Neural progenitor cell (in vitro differentiated cells): ENCODE data around the gene CYP2C18. TPM values are rescaled to one million over a fixed set of nuclear protein-coding genes. Genes with fewer than 3 reads are reported as not detected.

Experiments used
- DNase-seq: peaks from one replicate; pipeline ENCODE4 v3.0.0-alpha.2; 2016; ENCODE audit warnings: low spot score
- H2AFZ ChIP-seq: fragments of 200-600 bp; sonication (generic); replicated peaks from 2 replicates; pipeline ENCODE4 v1.6.1; 2016; ENCODE audit warnings: antibody characterized with exemption
- H3F3A ChIP-seq: fragments of 200-600 bp; sonication (generic); 2 replicates; pipeline ENCODE4 v1.6.1; 2016; ENCODE audit warnings: antibody characterized with exemption, low read depth
- H3K27ac ChIP-seq: fragments of 200-600 bp; sonication (generic); 2 replicates; pipeline ENCODE4 v1.5.1; 2016; ENCODE audit warnings: mild to moderate bottlenecking
- H3K27me3 ChIP-seq: fragments of 200-600 bp; sonication (generic); 2 replicates; pipeline ENCODE4 v1.6.1; 2016; ENCODE audit warnings: mild to moderate bottlenecking, moderate library complexity
- H3K36me3 ChIP-seq: fragments of 200-600 bp; sonication (generic); 2 replicates; pipeline ENCODE4 v1.5.1; 2016
- H3K4me1 ChIP-seq: fragments of 200-600 bp; sonication (generic); 2 replicates; pipeline ENCODE4 v1.6.1; 2016; ENCODE audit warnings: mixed run types
- H3K4me2 ChIP-seq: fragments of 200-600 bp; sonication (generic); 2 replicates; pipeline ENCODE4 v1.6.1; 2016
- H3K4me3 ChIP-seq: fragments of 200-600 bp; sonication (generic); 2 replicates; pipeline ENCODE4 v1.5.1; 2016
- H3K79me2 ChIP-seq: fragments of 200-600 bp; sonication (generic); 2 replicates; pipeline ENCODE4 v1.6.1; 2016; ENCODE audit warnings: low read depth
- H3K9ac ChIP-seq: fragments of 200-600 bp; sonication (generic); 2 replicates; pipeline ENCODE4 v1.6.1; 2016
- H3K9me3 ChIP-seq: fragments of 200-600 bp; sonication (generic); 2 replicates; pipeline ENCODE4 v1.5.1; 2016; ENCODE audit warnings: low read depth
- H4K20me1 ChIP-seq: fragments of 200-600 bp; sonication (generic); 2 replicates; pipeline ENCODE4 v1.6.1; 2016; ENCODE audit warnings: low read depth
- H3K27ac Mint-ChIP-seq: 3 replicates; pipeline ENCODE4 v1.8.0; 2021; ENCODE audit warnings: mixed read lengths
- H3K27me3 Mint-ChIP-seq: 2 replicates; pipeline ENCODE4 v1.8.0; 2022; ENCODE audit warnings: low read depth, mild to moderate bottlenecking, inconsistent platforms, moderate library complexity, mixed read lengths; ENCODE audit not compliant: insufficient read depth
- H3K36me3 Mint-ChIP-seq: 3 replicates; pipeline ENCODE4 v1.8.0; 2021; ENCODE audit warnings: mixed read lengths
- H3K4me1 Mint-ChIP-seq: 3 replicates; pipeline ENCODE4 v1.8.0; 2021; ENCODE audit warnings: mixed read lengths
- H3K4me3 Mint-ChIP-seq: 3 replicates; pipeline ENCODE4 v1.8.0; 2021; ENCODE audit warnings: mild to moderate bottlenecking, moderate library complexity, mixed read lengths
- H3K9me3 Mint-ChIP-seq: 3 replicates; pipeline ENCODE4 v1.8.0; 2020; ENCODE audit warnings: mixed read lengths
- EZH2 ChIP-seq: fragments of 200-600 bp; sonication (generic); IDR thresholded peaks from 2 replicates; pipeline ENCODE4 v1.6.1; 2017; ENCODE audit warnings: antibody characterized with exemption, mild to moderate bottlenecking, moderate library complexity
- EZH2phosphoT487 ChIP-seq: fragments of 200-600 bp; sonication (generic); IDR thresholded peaks from 2 replicates; pipeline ENCODE4 v1.6.1; 2017; ENCODE audit warnings: antibody characterized with exemption
- total RNA-seq: library from RNA; depleted of rRNA; stranded (reverse); fragments of >200 nt; gene quantifications from 2 replicates; pipeline ENCODE4 v1.2.3, GENCODE V29; 2015; ENCODE audit warnings: low replicate concordance
- TF ChIP-seq, protein P1 (sequence below): fragments of 200-600 bp; sonication (generic); IDR thresholded peaks from 2 replicates; pipeline ENCODE4 v1.5.1; 2017; ENCODE audit warnings: antibody characterized with exemption, mild to moderate bottlenecking

Gene CYP2C18
- total RNA-seq, 1 donor from 2014 or later, result not detected

DNA sequence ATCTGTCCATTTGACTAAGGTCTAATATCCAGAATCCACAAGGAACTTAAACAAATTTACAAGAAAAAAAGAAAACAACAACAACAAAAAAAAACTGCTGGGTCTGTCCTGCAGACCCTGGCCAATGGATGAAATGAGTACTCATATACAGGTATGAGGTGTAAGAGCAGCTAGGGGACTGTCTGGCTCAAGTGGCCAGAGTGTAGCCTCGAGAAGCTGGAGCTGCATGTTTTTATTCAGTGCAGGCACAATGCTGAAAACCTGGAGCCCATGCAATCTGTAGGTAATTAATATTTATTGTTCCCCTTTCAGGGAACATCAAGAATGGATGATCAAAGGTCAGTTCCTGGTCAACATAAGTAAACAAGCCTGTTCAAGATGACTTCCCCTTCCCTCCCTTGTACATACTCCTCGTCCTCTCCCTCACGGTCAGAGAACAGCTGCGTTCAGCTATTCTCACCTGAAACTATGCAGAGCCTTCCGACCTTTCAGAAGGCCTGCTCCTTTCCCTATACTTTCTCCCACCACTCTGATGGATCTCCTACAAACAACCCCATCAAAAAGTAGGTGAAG, 94.4 kb downstream of the CYP2C18 start:
- H3K36me3 Mint-ChIP-seq, result no peaks in the 10 kb centered on the region
- Histone ChIP-seq H3K79me2 (no peaks in the 10 kb centered on the region), H4K20me1 (no peaks in the 10 kb centered on the region)

DNA sequence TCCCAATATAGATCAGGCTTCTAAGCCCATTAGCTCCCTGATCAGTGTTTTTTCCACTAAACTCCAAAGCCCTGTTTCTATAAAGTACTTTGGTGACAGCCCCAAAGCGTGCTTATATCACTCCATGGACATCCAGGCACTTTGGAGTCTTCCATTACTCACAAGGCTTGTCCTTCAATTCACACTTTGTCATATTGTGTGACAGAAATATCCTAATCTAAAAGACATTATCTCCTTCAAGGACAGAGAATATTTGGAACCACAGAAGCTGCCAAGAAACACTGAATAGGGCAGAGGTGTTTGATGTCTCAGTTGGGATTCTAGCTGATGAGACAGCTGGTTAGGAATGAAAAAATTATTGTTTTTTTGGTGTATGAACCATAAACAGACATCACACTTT, 97.3 kb downstream of the CYP2C18 start:
- no peak overlapping the region for H3K4me3 Mint-ChIP-seq
- no peaks in the 10 kb centered on the region for H3K4me1 ChIP-seq
- TF ChIP-seq EZH2phosphoT487 (no peak), EZH2 (no peak)
- TF ChIP-seq, protein P1, sequence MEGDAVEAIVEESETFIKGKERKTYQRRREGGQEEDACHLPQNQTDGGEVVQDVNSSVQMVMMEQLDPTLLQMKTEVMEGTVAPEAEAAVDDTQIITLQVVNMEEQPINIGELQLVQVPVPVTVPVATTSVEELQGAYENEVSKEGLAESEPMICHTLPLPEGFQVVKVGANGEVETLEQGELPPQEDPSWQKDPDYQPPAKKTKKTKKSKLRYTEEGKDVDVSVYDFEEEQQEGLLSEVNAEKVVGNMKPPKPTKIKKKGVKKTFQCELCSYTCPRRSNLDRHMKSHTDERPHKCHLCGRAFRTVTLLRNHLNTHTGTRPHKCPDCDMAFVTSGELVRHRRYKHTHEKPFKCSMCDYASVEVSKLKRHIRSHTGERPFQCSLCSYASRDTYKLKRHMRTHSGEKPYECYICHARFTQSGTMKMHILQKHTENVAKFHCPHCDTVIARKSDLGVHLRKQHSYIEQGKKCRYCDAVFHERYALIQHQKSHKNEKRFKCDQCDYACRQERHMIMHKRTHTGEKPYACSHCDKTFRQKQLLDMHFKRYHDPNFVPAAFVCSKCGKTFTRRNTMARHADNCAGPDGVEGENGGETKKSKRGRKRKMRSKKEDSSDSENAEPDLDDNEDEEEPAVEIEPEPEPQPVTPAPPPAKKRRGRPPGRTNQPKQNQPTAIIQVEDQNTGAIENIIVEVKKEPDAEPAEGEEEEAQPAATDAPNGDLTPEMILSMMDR, result no peak
- no peaks in the 10 kb centered on the region for H3K9me3 Mint-ChIP-seq
- H3K27ac Mint-ChIP-seq, result no peak overlapping the region
- H3K27me3 ChIP-seq, result no peaks in the 10 kb centered on the region
- no peaks in the 10 kb centered on the region for H3K36me3 ChIP-seq
- H3K36me3 Mint-ChIP-seq, result no peaks in the 10 kb centered on the region
- H4K20me1 ChIP-seq, result no peaks in the 10 kb centered on the region
- no peaks in the 10 kb centered on the region for H3K79me2 ChIP-seq
- no peak overlapping the region for H3K9ac ChIP-seq
- no peak overlapping the region for H3K27ac ChIP-seq
- no peak for DNase-seq
- H3K4me2 ChIP-seq, result no peak overlapping the region
- peaks cover 3% of the 10 kb centered on the region for H3K27me3 Mint-ChIP-seq
- no peaks in the 10 kb centered on the region for H3K9me3 ChIP-seq
- H2AFZ ChIP-seq, result no peak overlapping the region
- no peak overlapping the region for H3K4me3 ChIP-seq
- H3F3A ChIP-seq, result no peaks in the 10 kb centered on the region
- no peaks in the 10 kb centered on the region for H3K4me1 Mint-ChIP-seq

More for the DNA sequence above, 94.4 kb downstream of the CYP2C18 start:
- TF ChIP-seq EZH2phosphoT487, result no peak
- TF ChIP-seq EZH2, result no peak
- TF ChIP-seq, protein P1, result no peak
- DNase-seq, result no peak
- H3K9me3 Mint-ChIP-seq, result no peaks in the 10 kb centered on the region
- Histone ChIP-seq H3K9ac (no peak overlapping the region), H2AFZ (no peak overlapping the region), H3K4me2 (no peak overlapping the region), H3K36me3 (no peaks in the 10 kb centered on the region), H3K9me3 (no peaks in the 10 kb centered on the region), H3K27ac (no peak overlapping the region), H3K27me3 (no peaks in the 10 kb centered on the region), H3F3A (no peaks in the 10 kb centered on the region), H3K4me1 (no peaks in the 10 kb centered on the region), H3K4me3 (no peak overlapping the region)
- no peak overlapping the region for H3K4me3 Mint-ChIP-seq
- no peaks in the 10 kb centered on the region for H3K4me1 Mint-ChIP-seq
- H3K27ac Mint-ChIP-seq, result no peak overlapping the region
- peaks cover 5% of the 10 kb centered on the region for H3K27me3 Mint-ChIP-seq

DNA sequence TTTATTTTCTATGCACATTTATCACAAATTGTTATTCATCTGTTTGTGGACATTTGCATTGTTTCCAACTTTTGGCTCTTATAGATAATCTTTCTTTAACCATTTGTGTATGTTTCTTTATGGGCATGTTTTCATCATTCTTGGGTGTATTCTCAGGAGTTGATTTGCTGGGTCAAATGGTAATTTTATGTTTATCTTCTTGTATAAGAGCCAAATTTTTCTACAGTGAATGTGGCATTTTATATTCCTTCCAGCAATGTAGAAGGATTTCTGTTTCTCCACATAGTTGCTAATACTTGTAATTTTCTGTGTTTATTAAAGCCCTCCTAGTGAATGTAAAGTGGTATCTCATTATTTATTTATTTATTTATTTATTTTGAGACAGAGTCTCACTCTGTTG, 100.7 kb downstream of the CYP2C18 start:
- no peak overlapping the region for H3K27ac Mint-ChIP-seq
- H3K4me3 Mint-ChIP-seq, result no peak overlapping the region
- H3F3A ChIP-seq, result no peaks in the 10 kb centered on the region
- H3K27me3 Mint-ChIP-seq, result no peaks in the 10 kb centered on the region
- H3K79me2 ChIP-seq, result no peaks in the 10 kb centered on the region
- no peaks in the 10 kb centered on the region for H3K27me3 ChIP-seq
- no peak overlapping the region for H3K4me2 ChIP-seq
- H3K9me3 Mint-ChIP-seq, result no peaks in the 10 kb centered on the region
- no peak for DNase-seq
- no peaks in the 10 kb centered on the region for H3K4me1 Mint-ChIP-seq
- no peaks in the 10 kb centered on the region for H3K36me3 ChIP-seq
- no peaks in the 10 kb centered on the region for H4K20me1 ChIP-seq
- H3K4me1 ChIP-seq, result no peaks in the 10 kb centered on the region
- no peak overlapping the region for H2AFZ ChIP-seq
- H3K36me3 Mint-ChIP-seq, result no peaks in the 10 kb centered on the region
- H3K9me3 ChIP-seq, result no peaks in the 10 kb centered on the region
- TF ChIP-seq EZH2phosphoT487 (no peak), EZH2 (no peak)
- TF ChIP-seq, protein P1, result no peak
- H3K9ac ChIP-seq, result no peak overlapping the region
- H3K4me3 ChIP-seq, result no peak overlapping the region
- H3K27ac ChIP-seq, result no peak overlapping the region
